ENCODE measurements around the gene ARHGEF25.
A peak's percentile ranks its signal among the peaks of the same experiment; 100 is the strongest.
"Not testable (repeated sequence)": the region's sequence is repeated elsewhere in the genome, so short reads cannot be mapped to it uniquely, and the experiment has no call there.

ARHGEF25 gene

DNA sequence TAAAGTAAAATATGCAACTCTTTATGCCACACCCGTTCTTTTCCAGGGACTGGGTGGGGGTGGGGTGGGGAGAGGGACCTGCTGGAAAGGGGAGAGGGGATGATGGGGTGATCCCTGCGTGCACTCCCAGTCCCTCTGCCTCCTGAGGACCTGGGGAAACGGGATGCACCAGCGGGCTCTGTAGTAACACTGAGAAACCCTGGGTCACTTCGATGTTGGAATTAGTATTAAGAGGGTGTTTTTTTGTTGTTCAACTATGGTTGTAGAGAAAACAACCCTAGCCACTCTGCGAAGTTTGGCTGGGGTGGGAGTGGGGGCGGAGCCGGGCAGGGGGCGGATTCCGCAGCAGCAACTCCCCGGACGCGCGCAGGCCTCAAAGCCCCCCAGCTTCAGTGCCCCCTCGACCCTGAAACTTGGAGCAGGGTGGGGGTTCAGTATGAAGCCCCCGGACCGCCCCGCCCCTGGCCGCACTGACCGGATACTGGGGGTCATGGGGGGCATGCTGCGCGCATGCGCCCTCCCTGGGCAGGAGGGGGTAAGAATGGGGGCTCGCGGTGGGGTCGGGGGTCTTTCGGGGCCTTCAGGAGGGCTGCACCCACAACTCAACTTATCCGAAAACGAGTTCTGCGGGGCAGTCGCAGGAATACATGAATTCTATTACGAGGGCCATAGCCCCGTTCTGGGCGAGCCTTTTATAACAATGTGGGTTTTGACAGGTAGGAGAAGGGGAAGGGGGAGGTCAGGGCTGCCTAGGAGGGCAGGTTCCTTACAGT, 1.3 kb upstream of the ARHGEF25 start:
- no peak for DNase-seq

- no peak for DNase-seq
These were observed 604 bp upstream of the ARHGEF25 start for GRCh38 chr12:57610554-57611107.

GRCh38 chr12:57611827-57612710, 834 bp downstream of the ARHGEF25 start:
- no peak for DNase-seq

DNA sequence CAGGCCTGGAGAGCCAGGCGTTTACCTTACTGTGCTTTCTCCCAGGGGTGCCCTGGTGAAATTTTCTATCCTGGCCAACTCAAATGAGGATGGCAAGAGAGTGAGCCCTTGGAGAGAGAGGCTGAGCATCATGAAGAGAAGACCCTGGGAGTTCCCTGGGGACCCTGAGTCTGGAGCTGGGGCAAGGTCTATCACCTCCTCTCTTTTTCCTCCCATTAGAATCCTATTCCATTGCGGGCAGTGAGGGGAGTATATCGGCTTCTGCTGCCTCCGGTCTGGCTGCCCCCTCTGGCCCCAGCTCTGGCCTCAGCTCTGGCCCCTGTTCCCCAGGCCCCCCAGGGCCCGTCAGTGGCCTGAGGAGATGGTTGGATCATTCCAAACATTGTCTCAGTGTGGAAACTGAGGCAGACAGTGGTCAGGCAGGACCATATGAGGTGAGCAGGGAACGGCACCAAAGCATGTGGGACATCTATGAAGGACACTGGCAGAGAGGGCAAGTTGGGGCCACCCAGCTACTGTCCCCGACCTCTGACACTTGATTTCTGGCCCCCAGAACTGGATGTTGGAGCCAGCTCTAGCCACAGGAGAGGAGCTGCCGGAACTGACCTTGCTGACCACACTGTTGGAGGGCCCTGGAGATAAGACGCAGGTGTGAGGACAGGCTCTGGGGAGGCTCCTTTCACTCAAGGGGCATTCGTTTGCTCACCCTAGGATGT, 1.6 kb downstream of the ARHGEF25 start:
- DNase-seq = no peak

DNA sequence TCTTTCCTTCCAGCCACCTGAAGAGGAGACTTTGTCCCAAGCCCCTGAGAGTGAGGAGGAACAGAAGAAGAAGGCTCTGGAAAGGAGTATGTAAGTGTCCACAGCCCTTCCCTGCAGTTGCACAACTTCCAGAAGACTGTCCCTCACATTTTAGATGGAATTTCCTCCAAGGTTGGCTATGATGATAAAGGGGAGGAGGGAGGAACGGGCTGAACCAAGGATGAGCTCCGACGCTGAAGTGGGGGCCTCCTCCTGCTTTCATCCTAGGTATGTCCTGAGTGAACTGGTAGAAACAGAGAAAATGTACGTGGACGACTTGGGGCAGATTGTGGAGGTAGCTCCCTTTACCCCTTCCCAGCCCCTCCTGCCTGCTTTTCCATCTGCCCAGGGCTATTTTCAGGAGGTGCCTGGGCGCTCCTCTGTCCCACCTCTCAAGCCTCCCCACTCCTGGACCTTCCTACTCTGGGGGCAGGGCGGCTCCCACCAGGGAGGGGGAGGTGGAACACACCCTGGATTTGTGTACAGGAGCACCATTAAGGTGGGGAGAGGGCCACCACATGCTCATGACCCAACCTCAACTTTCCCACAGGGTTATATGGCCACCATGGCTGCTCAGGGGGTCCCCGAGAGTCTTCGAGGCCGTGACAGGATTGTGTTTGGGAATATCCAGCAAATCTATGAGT, 2.3 kb downstream of the ARHGEF25 start:
- no peak for DNase-seq

DNA sequence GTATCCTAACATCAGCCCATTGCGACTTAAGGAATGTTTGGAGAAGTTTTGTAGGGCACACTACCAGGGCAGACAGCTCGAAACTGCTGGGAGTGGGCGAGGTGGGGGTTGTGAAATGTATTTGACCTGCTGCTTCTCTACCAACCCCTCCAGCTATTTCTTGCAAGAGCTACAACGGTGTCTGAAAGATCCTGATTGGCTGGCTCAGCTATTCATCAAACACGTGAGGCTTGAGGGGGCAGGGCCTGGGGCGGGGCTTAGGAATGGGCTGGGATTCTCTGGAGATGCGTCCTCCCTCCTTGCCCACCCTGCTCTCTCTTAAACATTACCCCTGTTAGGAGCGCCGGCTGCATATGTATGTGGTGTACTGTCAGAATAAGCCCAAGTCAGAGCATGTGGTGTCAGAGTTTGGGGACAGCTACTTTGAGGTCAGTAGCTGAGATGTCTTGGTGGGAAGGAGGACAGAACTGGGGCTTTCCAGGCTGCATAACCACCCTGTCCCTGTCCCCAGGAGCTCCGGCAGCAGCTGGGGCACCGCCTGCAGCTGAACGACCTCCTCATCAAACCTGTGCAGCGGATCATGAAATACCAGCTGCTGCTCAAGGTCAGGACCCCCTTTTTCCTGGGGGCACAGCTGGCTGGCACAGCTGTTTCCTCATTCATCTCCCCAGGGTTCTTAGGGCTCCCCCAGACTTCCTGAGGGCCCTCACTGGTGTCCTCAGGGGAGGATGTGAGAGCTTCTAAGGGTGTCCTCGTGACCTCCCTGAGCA, 3.1 kb downstream of the ARHGEF25 start:
- no peak for DNase-seq

GRCh38 chr12:57614948-57615500, 3.8 kb downstream of the ARHGEF25 start:
- DNase-seq = no peak

GRCh38 chr12:57615637-57616036, 4.4 kb downstream of the ARHGEF25 start:
- no peak for DNase-seq

DNA sequence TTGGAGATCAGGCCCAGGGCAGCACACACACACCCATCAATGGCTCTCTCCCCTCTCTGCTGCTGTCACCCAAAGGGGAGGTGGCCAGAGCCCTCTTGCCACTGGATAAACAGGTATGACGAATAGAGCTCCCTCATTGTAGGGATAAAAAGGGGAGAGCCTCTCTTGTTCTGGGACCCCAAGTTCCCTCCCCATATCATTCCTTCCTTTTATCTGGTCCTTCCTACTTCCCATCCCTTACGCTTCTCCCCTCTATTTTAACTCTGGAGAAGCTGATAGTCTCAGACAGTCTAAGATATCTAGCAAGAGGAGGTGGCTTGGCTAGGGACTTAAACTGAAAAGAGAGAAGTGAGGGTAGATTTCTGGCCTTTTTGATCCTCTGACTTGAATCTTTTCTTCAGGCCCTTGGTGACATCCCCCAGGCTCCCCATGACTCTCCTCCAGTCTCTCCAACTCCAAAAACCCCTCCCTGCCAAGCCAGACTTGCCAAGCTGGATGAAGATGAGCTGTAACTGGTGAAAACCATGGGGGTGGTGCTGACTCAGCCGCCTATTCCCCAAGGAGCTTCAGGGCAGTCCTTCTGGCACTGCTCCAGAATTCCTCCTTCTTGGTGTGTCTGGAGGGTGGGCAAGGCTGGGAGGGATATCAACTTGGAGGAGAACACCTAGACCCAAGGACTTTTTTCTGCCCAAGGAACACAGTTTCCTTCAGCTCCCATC, 5.3 kb downstream of the ARHGEF25 start:
- DNase-seq = no peak

- no peak for DNase-seq
These were observed 6.7 kb downstream of the ARHGEF25 start for GRCh38 chr12:57617942-57618341.

DNA sequence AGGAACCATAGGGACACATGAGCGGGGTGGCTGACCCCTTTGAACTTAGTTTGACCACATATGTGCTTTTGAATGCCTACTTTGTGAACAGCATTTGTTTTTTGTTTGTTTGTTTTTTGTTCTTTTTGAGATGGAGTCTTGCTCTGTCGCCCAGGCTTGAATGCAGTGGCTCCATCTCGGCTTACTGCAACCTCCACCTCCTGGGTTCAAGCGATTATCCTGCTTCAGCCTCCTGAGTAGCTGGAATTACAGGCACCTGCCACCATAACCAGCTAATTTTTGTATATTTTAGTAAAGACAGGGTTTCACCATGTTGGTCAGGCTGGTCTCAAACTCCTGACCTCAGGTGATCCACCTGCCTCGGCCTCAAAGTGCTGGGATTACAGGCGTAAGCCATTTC, 7.2 kb downstream of the ARHGEF25 start:
- not testable (repeated sequence) for DNase-seq

GRCh38 chr12:57618966-57619433, 7.8 kb downstream of the ARHGEF25 start:
- no peak for DNase-seq

- no peak for DNase-seq
These were observed 8.4 kb downstream of the ARHGEF25 start for GRCh38 chr12:57619434-57620244.

DNA sequence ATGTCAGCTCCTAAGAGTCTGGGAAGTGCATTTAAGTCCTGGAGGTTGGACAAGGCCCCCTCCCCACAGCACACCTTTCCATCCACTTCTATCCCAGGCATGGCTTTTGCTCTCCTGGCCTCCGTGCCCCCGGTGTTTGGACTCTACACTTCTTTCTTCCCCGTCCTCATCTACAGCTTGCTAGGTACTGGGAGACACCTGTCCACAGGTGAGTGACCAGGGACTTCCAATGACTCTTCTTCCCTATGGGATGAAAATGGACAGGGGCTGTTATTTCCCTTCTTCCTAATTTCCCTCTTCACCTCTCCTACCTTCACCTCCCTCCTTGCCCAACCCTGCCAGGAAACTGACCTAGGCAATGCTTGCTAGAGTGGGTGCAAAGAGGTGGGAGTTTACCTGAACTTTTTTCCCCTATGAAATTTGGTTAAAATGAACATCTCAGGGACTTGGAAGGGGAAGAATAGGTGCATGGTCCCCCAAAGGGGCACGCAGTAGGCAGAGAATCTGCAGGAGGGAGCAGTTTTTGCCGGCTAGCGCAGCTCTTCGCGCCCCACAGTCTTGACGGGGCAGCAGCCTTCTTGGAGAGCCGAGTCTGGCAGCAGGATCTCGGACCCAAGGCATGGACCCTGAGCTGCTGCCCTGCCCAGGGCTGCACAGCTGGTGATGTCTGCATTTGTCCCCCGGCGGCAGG, 9.2 kb downstream of the ARHGEF25 start:
- DNase-seq = no peak

GRCh38 chr12:57620936-57621496, 9.8 kb downstream of the ARHGEF25 start:
- no peak for DNase-seq

DNA sequence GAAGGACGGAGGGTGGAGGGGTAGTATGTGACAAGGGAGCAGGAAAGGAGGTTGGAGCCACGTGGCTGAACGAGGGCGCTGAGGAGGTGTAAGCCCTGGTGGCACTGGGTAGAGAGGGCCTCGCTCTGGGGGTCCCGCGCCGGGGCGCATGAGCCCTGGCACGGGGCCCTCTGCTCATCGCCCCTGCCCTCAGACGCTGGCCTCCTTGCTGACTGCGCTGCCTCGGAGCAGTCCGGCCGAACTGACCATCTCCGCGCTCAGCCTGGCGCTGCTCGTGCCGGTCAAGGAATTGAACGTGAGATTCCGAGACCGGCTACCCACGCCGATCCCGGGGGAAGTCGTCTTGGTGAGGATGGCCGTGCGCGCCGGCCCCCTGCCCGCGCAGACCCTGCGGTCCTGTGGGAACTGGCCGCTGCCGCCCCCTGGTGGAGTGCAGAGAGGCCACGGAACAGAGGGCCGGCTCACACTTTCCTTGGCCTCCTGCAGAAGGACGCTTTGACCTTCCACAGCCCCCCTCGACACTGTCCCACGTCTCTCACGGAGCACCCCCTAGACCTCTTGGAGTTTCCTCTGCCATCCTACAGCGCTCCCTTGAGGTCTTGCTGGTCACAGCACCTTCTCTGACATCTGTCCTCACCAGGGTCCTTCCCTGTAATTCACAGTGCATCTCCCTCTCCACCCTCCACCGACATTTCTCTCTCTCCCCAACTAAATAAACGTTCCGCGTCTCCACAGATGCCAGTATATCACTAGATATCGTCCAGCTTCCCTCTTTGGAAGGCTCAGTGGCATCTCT, 10.5 kb downstream of the ARHGEF25 start:
- DNase-seq = peak in 1 of 2 donors; percentile 24

All from hippocampal formation (tissue), 2 donors.